ENCODE measurements around the gene RAC3.

The RAC3 gene

GRCh38 chr17:82031303-82031884, at the start of gene RAC3:
Gene RAC3, plus strand, starts transcription at chr17:82031678. Its CDS starts 84 bp downstream, at chr17:82031762.
- DNase-seq (ENCODE audit: low spot score) = no peak

GRCh38 chr17:81983011-81983638, 48.4 kb upstream of the RAC3 start:
- DNase-seq (ENCODE audit: low spot score) = no peak

- DNase-seq (ENCODE audit: low spot score) = no peak
Measured at GRCh38 chr17:81983639-81984373, 47.7 kb upstream of the RAC3 start.

DNA sequence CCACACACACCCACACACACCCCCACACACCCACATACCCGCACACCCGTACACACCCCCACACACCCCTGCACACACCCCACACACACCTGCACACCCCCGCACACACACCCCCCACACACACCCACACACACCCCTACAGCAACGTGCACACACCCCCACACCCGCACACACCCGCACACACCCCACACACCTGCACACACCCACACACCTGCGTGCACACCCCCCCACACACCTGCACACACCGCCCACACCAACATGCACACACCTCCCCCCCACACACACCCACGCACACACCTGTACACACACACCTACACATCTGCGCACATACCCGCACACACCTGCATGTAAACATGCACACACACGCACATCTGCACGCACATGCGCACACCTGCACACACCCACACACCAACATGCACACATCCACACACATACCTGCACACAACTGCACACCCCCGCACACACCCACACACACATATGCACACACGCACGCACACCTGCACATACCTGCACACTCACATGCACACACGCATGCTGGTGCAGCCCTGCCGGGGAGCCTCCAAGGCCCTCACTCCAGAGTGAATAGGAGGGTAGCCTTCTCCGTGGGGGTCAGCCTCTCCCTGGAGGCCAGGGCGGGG, 46.6 kb upstream of the RAC3 start:
- DNase-seq (ENCODE audit: low spot score) = no peak

GRCh38 chr17:81986606-81987005, 44.9 kb upstream of the RAC3 start:
- DNase-seq (ENCODE audit: low spot score) = no peak

GRCh38 chr17:81987161-81987770, 44.2 kb upstream of the RAC3 start:
- no peak for DNase-seq (ENCODE audit: low spot score)

DNA sequence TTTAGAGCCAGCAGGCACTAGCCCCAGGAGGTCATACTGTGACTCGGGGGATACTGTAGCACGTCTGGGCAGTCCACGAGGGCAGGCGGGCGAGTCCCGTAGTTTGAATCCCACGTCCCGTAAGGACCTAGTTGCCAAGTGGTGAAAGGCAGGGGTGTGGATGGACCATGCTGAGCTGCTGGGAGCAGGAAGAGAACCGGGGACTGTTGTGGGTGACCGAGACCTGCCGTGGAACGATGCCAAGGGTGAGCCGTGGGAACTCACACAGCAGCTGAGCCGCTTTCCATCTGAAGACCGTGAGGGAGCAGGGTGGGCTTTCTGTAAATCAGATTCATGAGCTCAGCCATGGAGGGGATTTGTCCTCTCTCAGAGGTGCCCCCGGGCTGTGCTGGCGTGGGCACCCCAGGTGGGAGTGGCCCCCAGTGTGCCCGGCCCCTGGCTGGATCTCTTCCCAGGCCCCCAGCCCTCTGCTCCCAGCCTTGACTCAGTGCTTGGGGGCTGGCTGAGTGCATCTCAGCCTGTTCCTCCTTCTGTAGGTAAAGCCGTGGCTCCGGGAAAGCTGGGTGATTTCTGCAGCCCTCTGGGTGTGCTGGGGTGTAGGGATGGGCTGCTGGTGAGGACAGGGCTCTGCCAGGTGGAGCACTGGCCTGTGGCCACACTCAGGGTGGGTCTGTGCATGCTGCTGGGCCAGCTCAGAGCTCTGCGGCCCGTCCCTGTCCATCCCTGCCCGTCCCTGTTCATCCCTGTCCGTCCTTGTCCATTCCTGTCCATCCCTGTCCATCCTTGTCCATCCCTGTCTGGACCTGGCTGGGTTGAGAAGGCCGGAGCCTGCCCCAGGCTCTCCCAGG, 40.4 kb upstream of the RAC3 start:
- DNase-seq (ENCODE audit: low spot score) = no peak

DNA sequence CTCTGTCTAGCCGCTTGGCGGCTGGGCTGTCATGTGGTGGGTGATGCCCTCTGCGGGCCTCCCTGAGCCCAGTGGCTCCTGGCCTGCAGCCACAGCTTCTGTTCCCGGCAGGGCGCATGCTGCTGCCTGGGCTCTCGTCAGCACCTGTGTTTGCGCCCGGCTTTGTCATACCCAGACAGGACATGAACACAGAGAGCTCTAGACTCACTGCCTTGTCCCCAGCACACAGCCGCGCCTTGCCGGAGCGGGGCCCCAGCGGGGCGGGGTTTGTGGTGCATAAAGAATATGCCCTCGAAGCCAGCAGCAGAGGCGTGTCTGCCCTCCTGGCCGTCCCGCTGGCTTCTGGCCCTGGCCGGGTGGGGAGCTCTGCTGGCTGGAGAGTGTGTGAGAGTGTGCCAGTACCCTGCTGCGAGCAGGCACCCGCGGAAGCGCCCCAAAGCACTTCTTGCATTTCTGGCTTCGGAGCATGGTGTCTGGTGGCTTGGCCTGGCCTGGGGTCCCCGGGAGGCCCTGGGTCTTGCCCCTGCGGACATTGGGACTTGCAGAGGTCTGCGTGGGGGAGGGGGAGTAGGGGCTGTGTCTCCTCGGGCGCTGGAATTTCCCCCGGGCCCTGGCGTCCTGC, 39.7 kb upstream of the RAC3 start:
- DNase-seq (ENCODE audit: low spot score) = no peak

DNA sequence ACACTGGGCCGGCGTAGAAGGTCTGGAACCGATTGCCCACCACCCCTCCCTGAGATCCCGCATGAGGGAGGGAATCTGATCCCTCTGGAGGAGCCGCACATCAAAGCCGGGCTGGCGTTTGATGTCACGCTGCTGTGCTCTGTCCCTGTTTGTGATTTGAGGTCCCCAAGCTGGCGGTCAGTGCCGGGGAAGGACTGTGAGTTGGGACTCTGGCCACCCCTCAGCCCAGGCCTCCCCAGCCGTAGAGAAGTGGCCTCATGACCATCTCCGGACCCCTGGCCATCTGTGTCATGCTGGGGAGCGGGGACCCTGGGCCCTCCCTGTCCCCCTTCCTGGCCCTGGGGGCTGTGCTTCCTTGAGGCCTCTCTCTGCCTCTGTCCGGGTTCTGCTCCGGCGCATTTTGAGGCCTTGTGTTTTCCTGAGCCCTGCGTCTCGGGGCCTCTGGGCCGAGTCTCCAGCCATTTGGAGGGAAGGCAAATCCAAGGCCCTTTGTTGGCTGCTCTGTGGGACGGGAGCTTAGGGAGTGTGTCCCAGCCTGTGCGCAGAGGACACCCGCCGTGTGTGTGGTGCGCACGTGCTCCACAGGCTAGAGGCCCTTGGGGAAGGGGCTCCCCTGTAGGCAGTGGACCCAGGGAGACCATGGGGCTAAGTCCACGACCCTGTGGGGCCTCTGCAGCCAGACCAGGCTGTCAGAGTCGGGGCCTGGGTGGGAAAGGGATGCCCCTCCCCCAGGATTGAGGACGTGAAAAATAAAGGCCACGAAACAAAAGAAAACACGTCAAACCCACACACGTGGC, 39.0 kb upstream of the RAC3 start:
- no peak for DNase-seq (ENCODE audit: low spot score)

- no peak for DNase-seq (ENCODE audit: low spot score)
Measured at GRCh38 chr17:81993729-81994592, 37.5 kb upstream of the RAC3 start.

DNA sequence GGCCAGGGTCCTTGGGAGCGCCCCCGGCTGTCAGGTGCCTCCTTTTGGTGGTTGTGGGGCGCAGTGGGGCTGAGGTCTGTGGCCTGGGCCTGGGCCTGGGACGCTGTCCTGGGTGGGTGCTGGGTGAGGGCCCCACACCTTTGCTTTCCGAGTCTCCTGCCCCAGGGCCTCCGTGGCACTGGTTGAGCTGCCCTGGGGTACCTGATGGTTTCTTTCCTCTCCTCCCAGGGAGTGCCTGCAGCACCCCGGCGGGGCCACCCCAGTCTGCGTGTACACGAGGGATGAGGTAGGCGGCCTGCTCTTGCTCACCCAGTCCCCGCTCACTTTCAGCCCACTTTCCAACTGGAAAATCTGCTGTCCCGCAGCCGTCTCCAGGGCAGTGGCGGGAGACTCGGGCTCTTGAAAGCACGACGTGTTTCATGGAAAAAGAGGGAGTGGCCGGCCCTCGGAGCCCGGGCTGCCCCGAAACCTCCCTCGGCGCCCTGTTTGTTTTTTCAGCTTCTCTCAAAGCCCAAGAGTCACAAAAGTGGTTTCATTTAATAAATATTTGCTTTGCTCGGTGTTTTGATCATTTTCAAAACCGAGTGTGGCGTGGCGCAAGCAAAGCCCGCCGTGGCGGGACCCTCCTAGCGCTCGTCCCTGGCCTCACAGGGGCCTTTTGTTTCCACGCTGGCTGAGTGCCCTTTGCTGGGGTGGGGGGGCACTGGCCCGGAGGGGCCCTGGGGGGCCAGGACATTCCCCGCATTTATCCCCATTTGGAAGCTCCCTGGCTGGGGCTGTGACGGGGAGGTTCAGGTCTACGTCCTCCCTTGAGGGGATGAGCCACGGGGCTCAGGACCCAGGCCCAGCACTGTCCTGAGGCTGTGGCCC, 36.6 kb upstream of the RAC3 start:
- DNase-seq (ENCODE audit: low spot score) = no peak

GRCh38 chr17:81995463-81996231, 35.8 kb upstream of the RAC3 start:
- DNase-seq (ENCODE audit: low spot score) = no peak

DNA sequence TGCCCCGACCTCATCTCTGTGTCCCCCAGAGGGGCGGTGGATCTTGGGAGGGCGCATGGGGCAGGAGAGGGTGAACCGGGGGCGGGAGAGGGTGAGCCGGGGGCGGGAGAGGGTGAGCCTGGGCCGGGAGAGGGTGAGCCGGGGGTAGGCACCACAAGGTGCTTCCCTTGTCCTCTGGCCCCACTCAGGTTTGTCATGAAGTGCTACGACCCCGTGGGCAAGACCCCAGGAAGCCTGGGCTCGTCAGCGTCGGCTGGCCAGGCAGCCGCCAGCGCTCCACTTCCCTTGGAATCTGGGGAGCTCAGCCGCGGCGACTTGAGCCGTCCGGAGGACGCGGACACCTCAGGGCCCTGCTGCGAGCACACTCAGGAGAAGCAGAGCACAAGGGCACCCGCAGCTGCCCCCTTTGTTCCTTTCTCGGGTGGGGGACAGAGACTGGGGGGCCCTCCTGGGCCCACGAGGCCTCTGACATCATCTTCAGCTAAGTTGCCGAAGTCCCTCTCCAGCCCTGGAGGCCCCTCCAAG, 35.2 kb upstream of the RAC3 start:
- DNase-seq (ENCODE audit: low spot score) = no peak

GRCh38 chr17:81996757-81997441, 34.6 kb upstream of the RAC3 start:
- DNase-seq (ENCODE audit: low spot score) = no peak

DNA sequence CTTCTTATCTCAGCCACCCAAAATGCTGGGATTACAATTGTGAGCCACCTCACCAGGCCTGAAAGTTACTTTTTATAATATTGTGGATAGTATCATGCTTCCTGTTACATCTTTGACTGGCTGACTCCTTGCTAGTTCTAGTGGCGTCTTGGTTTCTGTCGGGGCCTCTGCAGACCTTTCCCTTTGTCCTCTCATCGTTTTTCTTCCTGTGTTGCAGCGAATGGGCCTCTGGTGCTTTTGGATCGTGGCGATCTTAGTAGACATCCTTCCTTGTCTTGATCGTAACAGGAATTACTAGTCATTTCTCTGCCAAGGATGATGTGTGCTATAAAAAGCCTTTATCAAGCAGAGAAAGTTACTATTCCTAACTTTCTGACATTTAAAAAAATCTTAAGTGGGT, 33.3 kb upstream of the RAC3 start:
- no peak for DNase-seq (ENCODE audit: low spot score)

DNA sequence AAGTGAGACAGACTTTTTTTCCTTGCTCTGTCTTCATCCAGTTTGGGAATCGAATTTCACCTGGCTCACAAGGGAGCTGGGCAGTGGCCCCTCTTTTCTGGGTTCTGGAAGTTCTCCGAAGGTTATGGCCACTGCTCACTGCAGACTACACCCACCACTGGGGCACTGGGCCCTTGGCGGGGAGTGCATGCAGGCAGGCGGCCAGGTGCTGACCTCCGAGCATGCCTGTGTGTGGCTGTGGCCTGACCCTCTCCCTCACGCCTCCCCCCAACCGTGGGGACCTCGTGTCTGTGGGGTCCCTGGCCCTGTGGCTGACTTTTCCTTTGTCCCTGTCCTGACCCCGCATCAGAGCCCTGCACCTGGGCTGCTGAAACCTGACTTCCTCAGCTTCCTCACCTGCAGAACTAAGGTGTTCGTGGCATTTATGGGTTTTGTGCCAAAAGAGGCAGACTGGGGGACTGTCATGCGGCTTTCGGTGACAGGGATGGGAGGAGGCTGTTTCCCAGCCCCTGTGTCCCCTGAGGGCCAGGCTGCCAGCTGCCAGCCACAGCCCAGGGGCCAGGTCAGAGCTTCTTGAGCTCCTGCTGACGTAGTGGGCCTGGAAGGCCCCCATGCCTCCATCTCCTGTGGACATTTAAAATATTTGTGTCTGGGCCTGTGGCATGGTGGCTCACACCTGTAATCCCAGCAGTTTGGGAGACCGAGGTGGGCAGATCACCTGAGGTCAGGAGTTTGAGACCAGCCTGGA, 32.6 kb upstream of the RAC3 start:
- DNase-seq (ENCODE audit: low spot score) = no peak
